SK-N-SH (cell line): ENCODE results near the gene IL1RAP.

Experiments
- CTCF ChIP-seq: fragments of 200-600 bp; sonication (generic); IDR thresholded peaks from 2 replicates; pipeline ENCODE4 v1.6.1; 2017; ENCODE audit warnings: antibody characterized with exemption, mild to moderate bottlenecking, moderate library complexity
- ELF1 ChIP-seq: IDR thresholded peaks from 2 replicates; pipeline ENCODE4 v1.4.0; 2012
- EP300 ChIP-seq, 2 experiments: IDR thresholded peaks; 2 replicates each; pipeline versions ENCODE4 v1.4.0 to v1.6.1; 2012; ENCODE audit warnings: borderline replicate concordance in 1 of 2, low read depth in 1 of 2, low read length in 1 of 2
- FOSL2 ChIP-seq: IDR thresholded peaks from 2 replicates; pipeline ENCODE4 v1.4.0; 2012; ENCODE audit warnings: low read depth, mild to moderate bottlenecking, moderate library complexity, borderline replicate concordance
- FOXM1 ChIP-seq: IDR thresholded peaks from 2 replicates; pipeline ENCODE4 v1.4.0; 2012; ENCODE audit warnings: low read depth, mild to moderate bottlenecking
- GABPA ChIP-seq: IDR thresholded peaks from 2 replicates; pipeline ENCODE4 v1.4.0; 2012; ENCODE audit warnings: low read depth, mild to moderate bottlenecking
- POLR2AphosphoS5 ChIP-seq: IDR thresholded peaks from 2 replicates; pipeline ENCODE4 v1.6.1; 2012; ENCODE audit warnings: low read depth, low read length
- SIN3A ChIP-seq: IDR thresholded peaks from 2 replicates; pipeline ENCODE4 v1.6.1; 2012; ENCODE audit warnings: low read depth, mild to moderate bottlenecking, low read length, moderate library complexity, borderline replicate concordance
- TAF1 ChIP-seq: IDR thresholded peaks from 2 replicates; pipeline ENCODE4 v1.6.1; 2012; ENCODE audit warnings: low read depth, mild to moderate bottlenecking, low read length, moderate library complexity, borderline replicate concordance
- TEAD4 ChIP-seq: IDR thresholded peaks from 2 replicates; pipeline ENCODE4 v1.4.0; 2012; ENCODE audit warnings: mild to moderate bottlenecking, borderline replicate concordance; ENCODE audit not compliant: insufficient read depth
- YY1 ChIP-seq: IDR thresholded peaks from 2 replicates; pipeline ENCODE4 v1.4.0; 2012; ENCODE audit warnings: low read depth, mild to moderate bottlenecking
- TF ChIP-seq, protein P1 (sequence below): IDR thresholded peaks from 2 replicates; pipeline ENCODE4 v1.6.1; 2012; ENCODE audit warnings: mild to moderate bottlenecking, low read depth, low read length, moderate library complexity
- TF ChIP-seq, protein P2 (sequence below): IDR thresholded peaks from 2 replicates; pipeline ENCODE4 v1.4.0; 2012; ENCODE audit warnings: low read depth, borderline replicate concordance
- TF ChIP-seq, protein P3 (sequence below): IDR thresholded peaks from 2 replicates; pipeline ENCODE4 v1.4.0; 2012; ENCODE audit warnings: low read depth

GRCh38 chr3:190533511-190534281, 19.8 kb downstream of the IL1RAP start:
- TF ChIP-seq POLR2AphosphoS5 (0 out of 2 replicates have a peak, but pooled peaks have one; percentile 30), SIN3A (no peak), CTCF (no peak), YY1 (no peak), TAF1 (0 out of 2 replicates have a peak, but pooled peaks have one; percentile 49), EP300 (IDR thresholded peaks at IDR 0.05; ENCODE audit: borderline replicate concordance in 1 of 2, low read depth in 1 of 2, low read length in 1 of 2) (peak in 1 of 2 experiments; percentile 48; a peak in 1 of 4 replicates), GABPA (no peak), ELF1 (no peak), FOXM1 (0 out of 2 replicates have a peak, but pooled peaks have one; percentile 42), TEAD4 (no peak), FOSL2 (peak; percentile 67)
- TF ChIP-seq, protein P1, sequence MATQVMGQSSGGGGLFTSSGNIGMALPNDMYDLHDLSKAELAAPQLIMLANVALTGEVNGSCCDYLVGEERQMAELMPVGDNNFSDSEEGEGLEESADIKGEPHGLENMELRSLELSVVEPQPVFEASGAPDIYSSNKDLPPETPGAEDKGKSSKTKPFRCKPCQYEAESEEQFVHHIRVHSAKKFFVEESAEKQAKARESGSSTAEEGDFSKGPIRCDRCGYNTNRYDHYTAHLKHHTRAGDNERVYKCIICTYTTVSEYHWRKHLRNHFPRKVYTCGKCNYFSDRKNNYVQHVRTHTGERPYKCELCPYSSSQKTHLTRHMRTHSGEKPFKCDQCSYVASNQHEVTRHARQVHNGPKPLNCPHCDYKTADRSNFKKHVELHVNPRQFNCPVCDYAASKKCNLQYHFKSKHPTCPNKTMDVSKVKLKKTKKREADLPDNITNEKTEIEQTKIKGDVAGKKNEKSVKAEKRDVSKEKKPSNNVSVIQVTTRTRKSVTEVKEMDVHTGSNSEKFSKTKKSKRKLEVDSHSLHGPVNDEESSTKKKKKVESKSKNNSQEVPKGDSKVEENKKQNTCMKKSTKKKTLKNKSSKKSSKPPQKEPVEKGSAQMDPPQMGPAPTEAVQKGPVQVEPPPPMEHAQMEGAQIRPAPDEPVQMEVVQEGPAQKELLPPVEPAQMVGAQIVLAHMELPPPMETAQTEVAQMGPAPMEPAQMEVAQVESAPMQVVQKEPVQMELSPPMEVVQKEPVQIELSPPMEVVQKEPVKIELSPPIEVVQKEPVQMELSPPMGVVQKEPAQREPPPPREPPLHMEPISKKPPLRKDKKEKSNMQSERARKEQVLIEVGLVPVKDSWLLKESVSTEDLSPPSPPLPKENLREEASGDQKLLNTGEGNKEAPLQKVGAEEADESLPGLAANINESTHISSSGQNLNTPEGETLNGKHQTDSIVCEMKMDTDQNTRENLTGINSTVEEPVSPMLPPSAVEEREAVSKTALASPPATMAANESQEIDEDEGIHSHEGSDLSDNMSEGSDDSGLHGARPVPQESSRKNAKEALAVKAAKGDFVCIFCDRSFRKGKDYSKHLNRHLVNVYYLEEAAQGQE: no peak
- TF ChIP-seq, protein P2, sequence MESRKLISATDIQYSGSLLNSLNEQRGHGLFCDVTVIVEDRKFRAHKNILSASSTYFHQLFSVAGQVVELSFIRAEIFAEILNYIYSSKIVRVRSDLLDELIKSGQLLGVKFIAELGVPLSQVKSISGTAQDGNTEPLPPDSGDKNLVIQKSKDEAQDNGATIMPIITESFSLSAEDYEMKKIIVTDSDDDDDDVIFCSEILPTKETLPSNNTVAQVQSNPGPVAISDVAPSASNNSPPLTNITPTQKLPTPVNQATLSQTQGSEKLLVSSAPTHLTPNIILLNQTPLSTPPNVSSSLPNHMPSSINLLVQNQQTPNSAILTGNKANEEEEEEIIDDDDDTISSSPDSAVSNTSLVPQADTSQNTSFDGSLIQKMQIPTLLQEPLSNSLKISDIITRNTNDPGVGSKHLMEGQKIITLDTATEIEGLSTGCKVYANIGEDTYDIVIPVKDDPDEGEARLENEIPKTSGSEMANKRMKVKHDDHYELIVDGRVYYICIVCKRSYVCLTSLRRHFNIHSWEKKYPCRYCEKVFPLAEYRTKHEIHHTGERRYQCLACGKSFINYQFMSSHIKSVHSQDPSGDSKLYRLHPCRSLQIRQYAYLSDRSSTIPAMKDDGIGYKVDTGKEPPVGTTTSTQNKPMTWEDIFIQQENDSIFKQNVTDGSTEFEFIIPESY: no peak
- TF ChIP-seq, protein P3, sequence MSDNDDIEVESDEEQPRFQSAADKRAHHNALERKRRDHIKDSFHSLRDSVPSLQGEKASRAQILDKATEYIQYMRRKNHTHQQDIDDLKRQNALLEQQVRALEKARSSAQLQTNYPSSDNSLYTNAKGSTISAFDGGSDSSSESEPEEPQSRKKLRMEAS: peak; percentile 90
